GM19372 (cell line): ENCODE results near the gene ITPKC.

Experiments
- ATAC-seq: cut with Tn5 transposase; IDR thresholded peaks from one replicate; pipeline ENCODE4 v1.9.1; 2021; ENCODE audit warnings: mild to moderate bottlenecking, low read depth, moderate library complexity; ENCODE audit not compliant: unreplicated experiment

Gene ITPKC

GRCh38 chr19:40739030-40739839 lies 22.3 kb downstream of the ITPKC start:
- ATAC-seq: no peak

- ATAC-seq: no peak
These were observed 23.2 kb downstream of the ITPKC start for GRCh38 chr19:40739871-40740703.

- no peak for ATAC-seq
These were observed 23.8 kb downstream of the ITPKC start for GRCh38 chr19:40740747-40741146.

GRCh38 chr19:40741527-40742390 lies 24.8 kb downstream of the ITPKC start:
- ATAC-seq: no peak

- ATAC-seq: no peak
These were observed 25.6 kb downstream of the ITPKC start for GRCh38 chr19:40742477-40742876.

- ATAC-seq: no peak
These were observed 26.0 kb downstream of the ITPKC start for GRCh38 chr19:40742886-40743285.

- ATAC-seq: no peak
These were observed 27.0 kb downstream of the ITPKC start for GRCh38 chr19:40743926-40744325.

- ATAC-seq: no peak
These were observed 27.9 kb downstream of the ITPKC start for GRCh38 chr19:40744554-40745401.

GRCh38 chr19:40745402-40745780 lies 28.5 kb downstream of the ITPKC start:
- ATAC-seq: no peak

GRCh38 chr19:40747536-40747935 lies 30.6 kb downstream of the ITPKC start:
- no peak for ATAC-seq

- peak; percentile 82 for ATAC-seq
These were observed 33.4 kb downstream of the ITPKC start, which contains the start of gene ACTMAP for GRCh38 chr19:40750058-40750873. Gene ACTMAP, minus strand, starts transcription at chr19:40750477. Its CDS starts 674 bp downstream, at chr19:40749803.

GRCh38 chr19:40750874-40751537 lies 34.1 kb downstream of the ITPKC start, which contains the start of gene SNRPA:
Gene SNRPA, plus strand, starts transcription at chr19:40751203. Its CDS starts 206 bp downstream, at chr19:40751409.
- peak; percentile 45 for ATAC-seq

GRCh38 chr19:40752257-40752781 lies 35.4 kb downstream of the ITPKC start:
- no peak for ATAC-seq

GRCh38 chr19:40754611-40755247 lies 37.8 kb downstream of the ITPKC start:
- ATAC-seq: no peak

- ATAC-seq: no peak
These were observed 38.3 kb downstream of the ITPKC start for GRCh38 chr19:40755248-40755624.

GRCh38 chr19:40755791-40756190 lies 38.9 kb downstream of the ITPKC start:
- no peak for ATAC-seq

GRCh38 chr19:40756502-40757110 lies 39.7 kb downstream of the ITPKC start:
- ATAC-seq: no peak
